HuH-7 (cell line): Measurements from ENCODE around the gene POLR2E.

Experiments used
- DNase-seq: peaks from one replicate; pipeline ENCODE4 v3.0.0; 2011; ENCODE audit warnings: low spot score

POLR2E gene

GRCh38 chr19:1079566-1080111 is 15.5 kb downstream of the POLR2E start:
- no peak for DNase-seq

GRCh38 chr19:1076951-1077350 is 18.2 kb downstream of the POLR2E start:
- DNase-seq, result no peak

GRCh38 chr19:1076046-1076386 is 19.2 kb downstream of the POLR2E start:
- no peak for DNase-seq

- peak; percentile 69 for DNase-seq
Measured at GRCh38 chr19:1074544-1075283, 20.5 kb downstream of the POLR2E start.

- no peak for DNase-seq
Measured at GRCh38 chr19:1073956-1074517, 21.1 kb downstream of the POLR2E start.

- DNase-seq, result no peak
Measured at GRCh38 chr19:1073063-1073955, 21.9 kb downstream of the POLR2E start.

- no peak for DNase-seq
Measured at GRCh38 chr19:1072371-1073015, 22.7 kb downstream of the POLR2E start.

- no peak for DNase-seq
Measured at GRCh38 chr19:1070931-1071791, 24.0 kb downstream of the POLR2E start.

- DNase-seq, result no peak
Measured at GRCh38 chr19:1070576-1070930, 24.6 kb downstream of the POLR2E start.

GRCh38 chr19:1069009-1069779 is 26.0 kb downstream of the POLR2E start:
- DNase-seq, result no peak

- DNase-seq, result no peak
Measured at GRCh38 chr19:1068009-1069001, 26.9 kb downstream of the POLR2E start.

GRCh38 chr19:1067341-1067957 is 27.7 kb downstream of the POLR2E start:
- DNase-seq, result no peak

- DNase-seq, result peak; percentile 54
Measured at GRCh38 chr19:1066748-1067340, 28.3 kb downstream of the POLR2E start, which contains the start of gene ARHGAP45. Gene ARHGAP45, plus strand, starts transcription at chr19:1067167. Its CDS starts 239 bp downstream, at chr19:1067406.

GRCh38 chr19:1066251-1066747 is 28.9 kb downstream of the POLR2E start:
- DNase-seq, result peak; percentile 69

GRCh38 chr19:1065606-1066109 is 29.5 kb downstream of the POLR2E start:
- peak; percentile 55 for DNase-seq

- peak; percentile 80 for DNase-seq
Measured at GRCh38 chr19:1064661-1065605, 30.2 kb downstream of the POLR2E start.
